GM20000 (cell line): ENCODE results near the gene PLCB4.

Experiments used
- DNase-seq: peaks from one replicate; pipeline ENCODE4 v3.0.0; 2012; ENCODE audit warnings: low spot score
- CTCF ChIP-seq: IDR thresholded peaks from 2 replicates; pipeline ENCODE4 v1.5.1; 2012; ENCODE audit warnings: mild to moderate bottlenecking, control low read depth; ENCODE audit errors: extremely low read depth, missing control alignments

Gene PLCB4

GRCh38 chr20:9059931-9060330 lies 9.0 kb upstream of the PLCB4 start:
- no peak for TF ChIP-seq CTCF
- no peak for DNase-seq

GRCh38 chr20:9061434-9061833 lies 7.5 kb upstream of the PLCB4 start:
- DNase-seq, result no peak
- TF ChIP-seq CTCF, result no peak

DNA sequence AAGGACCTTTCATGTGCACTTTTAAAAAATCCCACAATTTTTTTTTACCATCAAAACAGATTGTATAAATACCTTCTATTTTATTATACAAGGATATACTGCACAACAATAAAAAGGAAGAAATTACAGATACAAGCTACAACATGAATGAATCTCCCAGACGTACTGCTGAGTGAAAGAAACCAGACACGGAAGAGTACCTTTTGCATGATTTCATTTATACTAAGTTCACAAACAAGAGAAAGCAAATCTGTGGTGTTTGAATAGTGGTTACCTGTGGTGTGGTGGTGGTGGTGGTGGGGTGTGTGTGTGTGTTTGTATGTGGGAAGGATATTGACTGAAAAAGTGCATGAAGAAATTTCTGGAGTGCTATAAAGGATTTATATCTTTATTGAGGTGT lies 6.8 kb upstream of the PLCB4 start:
- no peak for DNase-seq
- no peak for TF ChIP-seq CTCF

DNA sequence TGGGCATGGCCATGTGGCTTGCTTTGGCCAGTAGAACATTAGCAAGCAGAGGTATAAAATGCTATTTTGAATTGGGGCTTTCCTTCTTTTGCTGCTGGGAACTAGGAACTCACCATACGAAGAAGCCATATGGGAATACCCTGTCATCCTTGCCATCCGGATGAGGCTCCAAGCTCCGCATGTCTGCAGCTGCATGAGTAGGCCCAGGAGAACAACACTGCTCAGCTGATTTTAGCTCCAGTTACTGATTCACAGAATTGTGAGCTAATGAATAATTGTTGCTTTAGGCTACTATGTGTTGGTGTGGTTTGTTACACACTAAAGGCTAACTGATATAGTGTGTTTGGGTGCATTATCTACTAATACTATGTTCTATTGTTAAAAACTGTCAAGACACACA lies 2.7 kb upstream of the PLCB4 start:
- DNase-seq, result no peak
- TF ChIP-seq CTCF, result no peak

GRCh38 chr20:9068233-9068801 lies 570 bp upstream of the PLCB4 start:
- no peak for TF ChIP-seq CTCF
- DNase-seq, result no peak

DNA sequence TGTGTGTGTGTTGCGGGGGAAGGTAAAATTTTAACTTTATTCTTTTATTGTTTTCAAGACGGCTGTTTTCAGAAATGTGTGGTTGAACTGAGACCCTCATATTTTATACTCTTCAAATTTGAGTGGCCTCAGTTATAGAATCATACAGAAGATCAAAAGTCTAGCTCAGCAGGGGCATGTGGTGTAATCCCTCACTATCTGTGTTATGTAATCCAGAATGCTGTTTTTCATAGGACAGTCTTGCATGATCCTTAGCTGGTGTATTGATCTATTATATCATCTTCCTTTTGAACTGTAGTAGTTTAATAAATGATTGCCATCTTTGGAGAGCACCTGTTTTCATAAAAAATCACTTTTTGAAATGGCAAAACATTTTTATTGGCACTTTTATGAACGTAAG lies 1.4 kb downstream of the PLCB4 start:
- no peak for DNase-seq
- TF ChIP-seq CTCF, result no peak

DNA sequence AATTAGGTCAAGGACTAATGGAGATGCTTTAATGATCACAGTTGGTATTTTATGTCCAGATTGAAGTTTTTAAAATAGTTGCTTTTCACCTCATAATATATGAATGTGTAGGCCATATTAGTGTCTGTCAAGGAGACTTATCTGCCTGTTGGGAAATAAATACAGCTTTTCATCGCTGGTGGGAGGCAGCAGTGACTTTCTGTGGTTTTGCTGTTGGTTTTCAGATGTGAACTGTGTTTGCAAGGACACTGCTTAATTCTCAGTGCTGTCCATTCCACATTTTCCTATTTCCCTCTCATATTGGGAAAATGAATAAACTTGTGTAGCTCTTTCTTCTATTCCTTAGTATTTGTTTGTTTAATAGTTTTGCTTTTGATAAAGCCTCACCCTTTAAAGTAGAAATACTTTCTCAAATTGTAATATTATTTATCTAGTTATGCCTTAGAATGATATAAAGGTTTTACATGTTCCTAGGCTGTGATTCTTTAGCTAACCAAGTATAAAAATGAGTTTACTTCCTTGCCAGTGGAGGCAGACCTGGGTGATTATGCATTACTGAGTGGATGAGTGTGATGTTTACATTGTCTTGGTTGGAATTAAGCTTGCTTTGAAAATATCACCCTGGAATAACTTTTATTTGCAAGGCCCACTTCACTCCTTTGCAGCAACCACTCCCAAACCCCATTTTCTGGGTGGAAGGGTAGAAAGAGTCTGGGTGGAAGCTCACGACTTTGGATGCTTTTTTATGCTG lies 3.3 kb downstream of the PLCB4 start:
- no peak for TF ChIP-seq CTCF
- no peak for DNase-seq
